Ectodermal cell (in vitro differentiated cells): ENCODE results near the gene TRIO.
A peak's percentile ranks its signal among the peaks of the same experiment; 100 is the strongest.

Experiments
- H3K27ac ChIP-seq: 2 replicates; pipeline ENCODE4 v1.7.0; 2013; ENCODE audit warnings: mild to moderate bottlenecking, low read depth, low read length; ENCODE audit not compliant: insufficient read depth, poor library complexity, severe bottlenecking
- H3K27me3 ChIP-seq: 2 replicates; pipeline ENCODE4 v1.7.0; 2013; ENCODE audit warnings: mild to moderate bottlenecking, low read length; ENCODE audit not compliant: insufficient read depth, control insufficient read depth, poor library complexity, severe bottlenecking
- H3K36me3 ChIP-seq: one replicate; pipeline ENCODE4 v1.7.0; 2013; ENCODE audit warnings: low read length; ENCODE audit not compliant: control insufficient read depth, insufficient read depth
- H3K4me1 ChIP-seq: one replicate; pipeline ENCODE4 v1.7.0; 2013; ENCODE audit warnings: low read length; ENCODE audit not compliant: control insufficient read depth, insufficient read depth
- H3K4me3 ChIP-seq: 2 replicates; pipeline ENCODE4 v1.7.0; 2013; ENCODE audit warnings: low read depth, low read length, control low read depth; ENCODE audit not compliant: insufficient read depth
- H3K9me3 ChIP-seq: 2 replicates; pipeline ENCODE4 v1.7.0; 2013; ENCODE audit warnings: mild to moderate bottlenecking, low read length, moderate library complexity; ENCODE audit not compliant: control insufficient read depth
- WGBS, 2 experiments: methylation state at CpG; one replicate each; pipeline ENCODE4 v1.1.7; 2013; ENCODE audit warnings: missing lambda C conversion rate in 2 of 2; 5-methylcytosine and 5-hydroxymethylcytosine counted together

Gene TRIO

DNA sequence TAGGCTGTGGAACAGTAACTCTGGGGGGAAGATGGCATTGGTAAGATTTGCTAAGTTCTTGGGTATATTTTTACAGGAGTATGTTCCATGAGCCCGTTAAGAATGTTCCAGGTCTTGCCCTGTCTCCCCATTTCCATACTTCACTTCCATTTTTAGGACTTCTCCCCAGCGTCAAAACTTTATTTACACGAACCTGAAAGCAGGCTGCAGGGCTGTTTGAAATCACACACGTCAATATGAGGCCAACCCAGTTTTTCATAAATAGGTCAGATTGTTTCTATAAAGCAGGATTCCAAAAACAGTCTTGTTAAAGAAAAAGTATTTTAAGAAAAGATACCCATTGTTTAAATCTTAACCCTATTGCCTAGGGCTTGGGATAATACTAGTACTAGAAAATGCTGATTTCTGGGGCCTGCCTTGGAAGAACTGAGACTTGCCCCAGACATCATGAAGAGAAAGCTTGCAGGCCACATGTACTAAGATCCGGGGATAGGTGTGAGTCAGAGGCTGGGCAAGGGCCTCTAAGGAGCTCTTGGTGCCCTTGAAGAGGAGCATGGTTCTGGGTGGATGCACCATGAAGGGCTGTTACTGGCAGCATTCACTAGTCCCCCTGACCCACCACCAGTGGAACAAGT lies 24.2 kb downstream of the TRIO start:
- Histone ChIP-seq H3K27ac (no peak overlapping the region), H3K4me3 (no peak overlapping the region), H3K36me3 (no peaks in the 10 kb centered on the region), H3K4me1 (peaks cover 9% of the 10 kb centered on the region), H3K27me3 (no peaks in the 10 kb centered on the region), H3K9me3 (no peaks in the 10 kb centered on the region)
- 92 to 93% methylated on average over 5 of the region's 5 CpGs for WGBS, 2 experiments

DNA sequence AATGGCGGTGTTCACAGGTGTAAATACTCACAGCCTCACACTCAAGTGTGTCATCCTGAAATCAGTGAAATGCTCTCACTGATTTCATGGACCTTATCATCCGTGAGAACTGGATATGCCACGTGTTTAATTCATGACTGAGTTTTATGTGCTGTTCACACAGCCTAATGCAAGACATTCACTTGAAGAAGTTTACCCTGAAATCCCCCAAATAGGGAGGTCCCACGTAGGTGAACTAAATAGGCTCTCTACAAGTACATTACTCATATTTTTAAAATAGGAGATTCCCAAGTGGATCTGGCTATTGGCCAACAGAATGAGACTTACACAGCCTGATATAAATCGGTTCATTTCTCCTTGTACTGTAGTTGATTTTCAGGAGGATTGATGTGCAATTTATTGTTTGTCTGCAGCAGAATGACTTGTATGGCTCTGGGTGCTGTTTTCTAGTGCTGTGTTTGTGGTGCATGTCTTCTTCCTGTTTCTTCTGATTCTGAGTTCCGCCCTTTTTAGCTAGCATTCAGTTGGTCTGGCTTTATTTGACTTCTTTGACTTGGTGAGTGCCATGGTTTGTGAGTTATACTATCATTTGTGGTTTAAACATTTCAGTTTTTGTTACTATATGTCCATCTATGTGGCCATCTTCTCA lies 25.1 kb downstream of the TRIO start:
- Histone ChIP-seq H3K27ac (no peak overlapping the region), H3K27me3 (no peaks in the 10 kb centered on the region), H3K4me1 (peaks cover 13% of the 10 kb centered on the region), H3K36me3 (no peaks in the 10 kb centered on the region), H3K4me3 (no peak overlapping the region), H3K9me3 (no peaks in the 10 kb centered on the region)
- WGBS, 2 experiments: 96% methylated on average over 6 of the region's 6 CpGs

DNA sequence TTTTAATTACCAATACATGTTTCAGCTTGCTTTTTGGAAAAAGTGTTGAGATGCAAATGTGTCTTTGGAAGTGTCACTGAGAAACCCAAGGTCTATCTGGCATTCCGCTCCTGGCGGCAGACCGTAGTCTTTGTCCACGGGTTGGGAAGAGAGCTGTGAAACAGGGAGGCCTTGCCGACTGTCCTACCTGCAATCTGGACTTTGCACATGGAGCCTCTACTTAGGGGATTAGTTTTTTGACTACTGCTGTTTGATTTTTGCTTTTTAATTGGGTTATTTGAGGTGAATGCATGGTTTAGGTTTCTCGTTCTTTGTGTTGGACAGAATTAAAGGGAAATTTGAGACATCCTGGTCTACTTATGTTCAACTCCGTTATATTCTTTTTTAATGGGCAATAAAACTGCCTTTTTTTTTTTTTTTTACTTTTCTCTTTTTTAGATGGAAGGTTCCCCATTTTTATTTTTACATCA lies 25.7 kb downstream of the TRIO start:
- Histone ChIP-seq H3K36me3 (no peaks in the 10 kb centered on the region), H3K27ac (no peak overlapping the region), H3K27me3 (no peaks in the 10 kb centered on the region), H3K4me3 (no peak overlapping the region), H3K9me3 (no peaks in the 10 kb centered on the region), H3K4me1 (peaks cover 17% of the 10 kb centered on the region)
- WGBS, 2 experiments: 83% methylated on average over 7 of the region's 7 CpGs

DNA sequence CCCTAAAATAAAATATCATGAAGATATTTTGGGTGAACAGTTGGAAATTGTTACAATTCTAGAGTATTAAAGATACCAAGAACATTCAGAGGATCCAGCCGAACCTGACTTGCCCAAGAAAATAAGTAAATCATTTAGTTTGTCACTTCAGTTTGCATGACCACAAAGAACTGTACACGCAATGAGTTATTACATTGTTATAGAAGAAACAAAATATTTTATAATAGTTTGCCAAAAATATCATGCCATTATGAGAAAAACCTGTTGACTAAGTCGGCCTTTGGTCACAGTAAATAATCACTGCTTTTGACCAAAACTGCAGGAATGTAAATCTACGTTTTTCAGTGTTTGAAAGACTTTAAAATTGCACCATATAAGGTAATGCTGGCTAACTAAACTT lies 27.9 kb downstream of the TRIO start:
- no peak overlapping the region for H3K27ac ChIP-seq
- H3K36me3 ChIP-seq: no peaks in the 10 kb centered on the region
- WGBS, 2 experiments: 86 to 95% methylated on average over 3 to 4 of the region's 4 CpGs
- H3K9me3 ChIP-seq: no peaks in the 10 kb centered on the region
- H3K4me1 ChIP-seq: peaks cover 24% of the 10 kb centered on the region
- H3K27me3 ChIP-seq: no peaks in the 10 kb centered on the region
- no peak overlapping the region for H3K4me3 ChIP-seq

DNA sequence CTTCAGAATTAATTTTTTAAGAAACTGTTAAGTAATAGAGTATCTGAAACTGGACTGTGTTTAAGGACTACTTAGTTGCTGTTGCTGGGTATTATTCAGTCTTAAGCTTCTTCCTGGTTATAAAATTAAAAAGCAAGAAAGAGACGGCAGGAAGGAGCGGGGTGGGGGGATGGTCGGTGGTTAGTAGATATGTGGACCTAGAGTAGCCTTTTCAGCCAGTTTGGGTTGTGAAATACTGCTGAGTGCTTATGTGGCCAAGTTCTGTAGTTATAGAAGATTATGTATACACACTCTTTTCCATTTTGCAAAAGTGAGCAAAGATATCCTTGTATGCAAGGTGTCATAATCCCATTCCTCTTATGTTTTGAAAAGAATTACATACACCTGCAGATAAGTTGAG lies 28.5 kb downstream of the TRIO start:
- Histone ChIP-seq H3K9me3 (no peaks in the 10 kb centered on the region), H3K27ac (no peak overlapping the region), H3K27me3 (no peaks in the 10 kb centered on the region), H3K4me3 (no peak overlapping the region), H3K4me1 (peaks cover 24% of the 10 kb centered on the region), H3K36me3 (no peaks in the 10 kb centered on the region)
- 83 to 87% methylated on average over 3 of the region's 3 CpGs for WGBS, 2 experiments

DNA sequence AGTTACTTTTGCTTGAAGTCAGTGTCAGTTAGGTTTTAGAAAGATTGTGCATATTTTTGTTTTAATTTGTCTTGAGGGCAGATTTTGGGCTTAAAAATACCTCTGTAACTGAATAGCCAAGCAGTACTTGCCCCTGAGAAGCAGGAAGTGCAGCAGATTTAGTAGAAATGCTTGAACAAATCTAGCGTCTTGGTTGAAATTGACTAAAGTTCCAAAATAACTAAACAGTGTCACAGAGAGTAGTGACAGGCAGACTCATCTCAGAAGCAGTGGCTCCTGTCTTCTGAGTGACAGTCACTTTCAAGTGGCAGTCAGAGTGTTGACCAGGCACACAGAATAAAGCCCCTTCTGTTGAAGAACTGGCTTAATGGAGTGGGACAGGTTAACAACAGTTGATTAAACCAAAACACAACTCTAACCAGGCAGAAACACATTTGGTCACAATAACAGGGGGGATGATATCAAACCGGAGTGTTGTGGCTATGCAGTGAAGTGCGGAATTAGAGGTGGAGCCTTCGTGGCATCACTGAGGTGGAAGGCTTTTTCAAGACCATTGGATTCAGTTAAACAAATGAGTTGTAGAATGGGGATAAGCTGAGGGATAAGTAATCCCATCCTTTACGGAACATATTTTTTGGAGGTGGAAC lies 29.1 kb downstream of the TRIO start:
- H3K27ac ChIP-seq: no peak overlapping the region
- H3K4me1 ChIP-seq: peaks cover 24% of the 10 kb centered on the region
- H3K36me3 ChIP-seq: no peaks in the 10 kb centered on the region
- no peaks in the 10 kb centered on the region for H3K27me3 ChIP-seq
- WGBS, 2 experiments: 89 to 94% methylated on average over 5 of the region's 5 CpGs
- no peaks in the 10 kb centered on the region for H3K9me3 ChIP-seq
- H3K4me3 ChIP-seq: no peak overlapping the region

DNA sequence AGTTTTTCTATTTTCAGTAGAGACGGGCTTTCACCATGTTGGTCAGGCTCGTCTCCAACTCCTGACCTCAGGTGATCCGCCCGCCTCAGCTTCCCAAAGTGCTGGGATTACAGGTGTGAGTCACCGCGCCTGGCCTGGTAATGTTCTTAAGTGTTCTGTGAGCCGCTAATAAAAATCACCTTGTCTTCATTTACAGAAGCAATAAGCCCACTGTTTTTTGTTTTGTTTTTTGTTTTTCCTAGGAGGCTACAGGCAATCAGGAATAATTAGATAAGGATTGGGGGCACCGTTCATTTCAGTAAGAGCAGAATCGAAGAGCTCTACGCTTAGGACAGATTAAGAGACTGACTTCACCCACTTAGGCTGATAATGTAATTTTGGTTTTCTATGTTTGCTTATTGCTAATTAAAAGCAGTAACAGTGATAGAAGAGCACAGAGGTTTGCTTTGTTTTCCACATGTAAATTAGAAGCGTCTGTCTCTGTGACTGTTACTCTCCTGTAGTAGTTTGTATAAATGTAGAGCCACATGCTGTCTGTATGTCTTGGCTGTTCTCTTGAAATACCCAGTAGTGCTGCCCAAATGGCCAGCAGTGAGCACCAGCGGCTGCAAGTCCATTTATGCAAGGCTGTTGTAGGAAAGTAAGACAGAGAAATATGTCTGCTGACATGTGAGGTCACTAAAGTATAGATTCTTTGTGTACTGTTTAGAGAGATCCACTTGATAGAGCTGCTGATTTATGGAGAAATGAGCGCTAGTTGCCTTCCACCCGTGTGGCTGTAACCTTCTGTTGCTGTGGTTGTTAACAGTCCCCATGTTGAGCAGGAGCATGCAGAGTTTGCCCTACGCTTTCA lies 30.5 kb downstream of the TRIO start:
- H3K27ac ChIP-seq: peak overlapping the region; percentile 20
- no peaks in the 10 kb centered on the region for H3K27me3 ChIP-seq
- no peaks in the 10 kb centered on the region for H3K9me3 ChIP-seq
- H3K36me3 ChIP-seq: no peaks in the 10 kb centered on the region
- 78 to 80% methylated on average over 15 of the region's 15 CpGs for WGBS, 2 experiments
- no peak overlapping the region for H3K4me3 ChIP-seq
- peaks cover 32% of the 10 kb centered on the region for H3K4me1 ChIP-seq

DNA sequence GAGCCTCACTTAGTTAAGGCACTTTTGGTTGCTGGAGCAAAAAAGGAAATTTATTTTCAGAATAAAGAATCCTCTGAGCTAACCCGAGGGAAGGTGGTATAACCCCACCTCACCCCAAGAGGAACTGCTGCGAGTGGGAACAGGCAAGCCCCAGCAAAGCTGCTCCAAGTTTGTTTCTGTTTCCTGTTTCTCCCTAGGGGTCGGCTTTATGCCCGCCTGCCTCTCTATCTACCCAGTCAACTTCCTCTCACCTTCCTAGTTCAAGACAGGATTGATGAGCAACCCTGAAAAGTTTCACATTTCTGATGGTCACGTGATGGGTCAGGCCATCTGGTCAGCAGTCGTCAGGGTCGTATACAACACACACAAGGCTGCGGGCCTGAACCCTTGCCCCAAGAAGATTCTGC lies 31.1 kb downstream of the TRIO start:
- Histone ChIP-seq H3K4me1 (peaks cover 37% of the 10 kb centered on the region), H3K27me3 (no peaks in the 10 kb centered on the region), H3K9me3 (no peaks in the 10 kb centered on the region), H3K27ac (peak overlapping the region; percentile 20), H3K4me3 (no peak overlapping the region), H3K36me3 (no peaks in the 10 kb centered on the region)
- WGBS, 2 experiments: 29 to 30% methylated on average over 8 of the region's 8 CpGs

DNA sequence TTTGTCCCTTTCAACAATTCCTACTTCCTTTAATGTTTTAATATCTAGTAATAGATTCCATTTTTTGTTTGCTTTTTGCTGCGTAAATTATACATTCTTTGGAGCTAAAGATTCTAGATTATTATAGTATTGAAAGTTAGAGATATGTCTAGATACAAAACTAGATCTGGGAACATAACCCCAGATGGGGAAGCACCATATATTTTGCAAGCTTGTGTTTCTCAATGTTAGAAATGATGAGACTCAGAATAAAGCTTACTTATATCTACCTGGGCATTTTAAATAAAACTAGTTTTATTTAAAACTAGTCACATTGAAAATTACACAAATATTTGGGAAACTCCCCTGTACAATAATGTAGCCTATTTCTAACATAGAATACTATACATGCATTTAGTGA lies 32.2 kb downstream of the TRIO start:
- H3K36me3 ChIP-seq: no peaks in the 10 kb centered on the region
- H3K4me1 ChIP-seq: peaks cover 36% of the 10 kb centered on the region
- no peaks in the 10 kb centered on the region for H3K27me3 ChIP-seq
- H3K27ac ChIP-seq: no peak overlapping the region
- no peak overlapping the region for H3K4me3 ChIP-seq
- 100% methylated on average over 1 of the region's 1 CpG for WGBS, 2 experiments
- no peaks in the 10 kb centered on the region for H3K9me3 ChIP-seq

DNA sequence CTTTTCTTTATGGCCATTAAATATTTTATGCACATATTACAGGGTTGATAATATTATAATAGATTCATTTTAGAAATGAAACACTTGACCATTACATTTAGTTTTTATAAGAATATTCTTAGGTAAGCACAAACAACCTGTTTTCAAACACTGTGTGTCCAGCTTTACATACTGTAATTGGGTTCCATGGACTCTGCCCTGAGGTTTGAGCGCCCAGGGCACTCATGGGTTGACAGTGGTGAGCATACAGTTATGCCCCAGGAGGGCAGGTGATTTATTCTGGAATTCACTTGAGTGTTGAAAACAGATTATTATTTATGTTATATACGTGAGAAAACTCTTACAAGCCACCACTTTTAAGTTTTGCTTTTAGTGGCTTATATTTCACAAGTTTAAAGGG lies 33.7 kb downstream of the TRIO start:
- H3K4me3 ChIP-seq: no peak overlapping the region
- 76 to 96% methylated on average over 2 of the region's 2 CpGs for WGBS, 2 experiments
- H3K36me3 ChIP-seq: no peaks in the 10 kb centered on the region
- H3K27ac ChIP-seq: no peak overlapping the region
- H3K27me3 ChIP-seq: no peaks in the 10 kb centered on the region
- peaks cover 32% of the 10 kb centered on the region for H3K4me1 ChIP-seq
- no peaks in the 10 kb centered on the region for H3K9me3 ChIP-seq
